ENCODE data around the gene ADI1. TPM values are rescaled to one million over a fixed set of nuclear protein-coding genes. Genes with fewer than 3 reads are reported as not detected.

The ADI1 gene
- total and polyA plus RNA-seq, 2 experiments from 2014 or later = 77.7 to 140 TPM

- no peak for DNase-seq
- no peaks in the 10 kb centered on the region for H3K9me3 ChIP-seq (ENCODE audit: low read depth)
- WGBS, 2 experiments (ENCODE audit: low coverage in 1 of 2, low lambda C conversion rate in 2 of 2, missing lambda C conversion rate in 2 of 2) = 89 to 90% methylated on average over 17 of the region's 17 CpGs
- H3K4me1 ChIP-seq (ENCODE audit: insufficient read depth) = no peaks in the 10 kb centered on the region
- H3K79me2 ChIP-seq (ENCODE audit: insufficient read depth) = no peaks in the 10 kb centered on the region
- in situ Hi-C loops (cut with MboI) = no loop called here
- no peaks in the 10 kb centered on the region; the same call in 1 of the 2 replicates for H3K36me3 ChIP-seq (ENCODE audit: low read depth)
- H3K4me3 ChIP-seq = no peak overlapping the region
- no peak overlapping the region for H3K9ac ChIP-seq
- no peak overlapping the region for H3K27ac ChIP-seq
- 0 out of 2 replicates have a peak, but pooled peaks cover 3% of the 10 kb centered on the region for H3F3A ChIP-seq (ENCODE audit: insufficient read depth)
- no peaks in the 10 kb centered on the region for H4K20me1 ChIP-seq (ENCODE audit: insufficient read depth)
- no peak overlapping the region for H3K4me2 ChIP-seq (ENCODE audit: unreplicated experiment)
- H3K9me2 ChIP-seq (ENCODE audit: insufficient read depth) = no peaks in the 10 kb centered on the region
- no peak overlapping the region for H2AFZ ChIP-seq
- no peak for TF ChIP-seq EZH2phosphoT487 (IDR thresholded peaks at IDR 0.05; ENCODE audit: insufficient read depth, low read depth)
- no peak for TF ChIP-seq EZH2 (IDR thresholded peaks at IDR 0.05; ENCODE audit: insufficient read depth, poor library complexity, severe bottlenecking)
- no peaks in the 10 kb centered on the region for H3K27me3 ChIP-seq (replicated peaks; ENCODE audit: insufficient read depth)
These were observed 27.4 kb downstream of the ADI1 start for GRCh38 chr2:3491716-3492474.

GRCh38 chr2:3491306-3491705 is 28.0 kb downstream of the ADI1 start:
- Histone ChIP-seq H3K36me3 (ENCODE audit: low read depth) (no peaks in the 10 kb centered on the region; the same call in 1 of the 2 replicates), H3K4me3 (no peak overlapping the region), H3K9ac (no peak overlapping the region), H2AFZ (no peak overlapping the region), H4K20me1 (ENCODE audit: insufficient read depth) (no peaks in the 10 kb centered on the region), H3K79me2 (ENCODE audit: insufficient read depth) (no peaks in the 10 kb centered on the region), H3K9me2 (ENCODE audit: insufficient read depth) (no peaks in the 10 kb centered on the region), H3F3A (ENCODE audit: insufficient read depth) (0 out of 2 replicates have a peak, but pooled peaks cover 3% of the 10 kb centered on the region), H3K27ac (no peak overlapping the region), H3K9me3 (ENCODE audit: low read depth) (no peaks in the 10 kb centered on the region), H3K4me1 (ENCODE audit: insufficient read depth) (no peaks in the 10 kb centered on the region), H3K27me3 (replicated peaks; ENCODE audit: insufficient read depth) (no peaks in the 10 kb centered on the region), H3K4me2 (ENCODE audit: unreplicated experiment) (no peak overlapping the region)
- no peak for DNase-seq
- WGBS, 2 experiments (ENCODE audit: low coverage in 1 of 2, low lambda C conversion rate in 2 of 2, missing lambda C conversion rate in 2 of 2) = 39 to 43% methylated on average over 6 of the region's 6 CpGs
- TF ChIP-seq EZH2 (IDR thresholded peaks at IDR 0.05; ENCODE audit: insufficient read depth, poor library complexity, severe bottlenecking) = no peak
- no peak for TF ChIP-seq EZH2phosphoT487 (IDR thresholded peaks at IDR 0.05; ENCODE audit: insufficient read depth, low read depth)
- in situ Hi-C loops (cut with MboI) = no loop called here

DNA sequence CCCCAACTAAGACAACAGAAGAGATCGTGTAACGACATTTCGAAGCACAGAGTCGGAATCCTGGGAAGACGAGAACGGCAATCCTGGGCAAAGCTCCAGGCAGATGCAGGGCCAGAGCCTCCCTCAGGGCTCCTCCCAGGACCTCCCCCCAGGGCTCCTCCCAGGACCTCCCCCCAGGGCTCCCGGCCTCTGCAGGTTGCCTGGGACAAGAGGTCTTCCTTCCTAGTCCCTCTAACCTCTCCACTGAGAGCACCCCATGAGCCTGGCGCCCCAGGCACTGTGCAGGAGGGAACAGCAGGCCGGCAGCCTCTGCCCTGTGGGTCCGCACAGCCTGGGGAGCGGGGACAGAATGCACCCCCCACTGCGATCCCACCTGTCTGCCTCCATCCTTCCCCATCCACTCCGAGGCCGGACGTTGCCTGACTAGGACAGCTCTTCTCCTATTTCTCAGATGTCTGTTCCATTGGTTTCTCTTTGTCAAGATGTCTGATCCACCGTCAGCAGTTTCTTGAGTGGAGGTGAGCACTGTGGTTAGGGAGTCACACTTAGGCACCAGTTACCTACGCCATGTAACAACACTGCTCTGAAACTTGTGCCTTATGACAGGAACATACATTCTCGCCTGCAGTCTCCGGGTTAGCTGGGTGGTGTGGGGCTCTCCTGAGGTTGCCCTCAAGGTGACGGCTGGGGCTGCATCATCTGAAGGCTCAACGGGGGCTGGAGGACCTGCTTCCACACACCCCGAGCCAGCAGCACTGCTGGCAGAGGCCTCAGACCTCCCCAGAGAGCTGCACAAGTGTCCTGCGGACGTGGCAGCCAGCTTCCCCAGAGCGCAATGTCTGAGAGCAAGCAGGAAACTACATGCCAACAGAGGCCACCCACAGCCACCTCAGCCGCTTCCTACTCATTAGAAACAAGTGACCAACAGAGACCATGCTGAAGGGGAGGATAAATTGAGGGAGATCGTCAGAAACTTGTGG is 28.9 kb downstream of the ADI1 start:
- no peaks in the 10 kb centered on the region for H4K20me1 ChIP-seq (ENCODE audit: insufficient read depth)
- no peak overlapping the region for H3K27ac ChIP-seq
- no peaks in the 10 kb centered on the region for H3K27me3 ChIP-seq (replicated peaks; ENCODE audit: insufficient read depth)
- H2AFZ ChIP-seq = no peak overlapping the region
- no peaks in the 10 kb centered on the region for H3K9me3 ChIP-seq (ENCODE audit: low read depth)
- no peaks in the 10 kb centered on the region for H3K79me2 ChIP-seq (ENCODE audit: insufficient read depth)
- TF ChIP-seq EZH2 (IDR thresholded peaks at IDR 0.05; ENCODE audit: insufficient read depth, poor library complexity, severe bottlenecking) (no peak), EZH2phosphoT487 (IDR thresholded peaks at IDR 0.05; ENCODE audit: insufficient read depth, low read depth) (no peak)
- H3K9ac ChIP-seq = no peak overlapping the region
- in situ Hi-C loops (cut with MboI) = no loop called here
- H3K4me1 ChIP-seq (ENCODE audit: insufficient read depth) = no peaks in the 10 kb centered on the region
- WGBS, 2 experiments (ENCODE audit: low coverage in 1 of 2, low lambda C conversion rate in 2 of 2, missing lambda C conversion rate in 2 of 2) = 65% methylated on average over 26 to 27 of the region's 27 CpGs
- H3K36me3 ChIP-seq (ENCODE audit: low read depth) = no peaks in the 10 kb centered on the region; the same call in 1 of the 2 replicates
- no peak for DNase-seq
- H3K4me2 ChIP-seq (ENCODE audit: unreplicated experiment) = no peak overlapping the region
- H3K4me3 ChIP-seq = no peak overlapping the region
- no peaks in the 10 kb centered on the region for H3K9me2 ChIP-seq (ENCODE audit: insufficient read depth)
- H3F3A ChIP-seq (ENCODE audit: insufficient read depth) = 0 out of 2 replicates have a peak, but pooled peaks cover 3% of the 10 kb centered on the region

GRCh38 chr2:3489764-3490115 is 29.6 kb downstream of the ADI1 start:
- H3K9ac ChIP-seq = no peak overlapping the region
- WGBS, 2 experiments (ENCODE audit: low coverage in 1 of 2, low lambda C conversion rate in 2 of 2, missing lambda C conversion rate in 2 of 2) = 80 to 82% methylated on average over 15 to 16 of the region's 16 CpGs
- no peaks in the 10 kb centered on the region for H4K20me1 ChIP-seq (ENCODE audit: insufficient read depth)
- H3K9me2 ChIP-seq (ENCODE audit: insufficient read depth) = no peaks in the 10 kb centered on the region
- in situ Hi-C loops (cut with MboI) = no loop called here
- no peaks in the 10 kb centered on the region for H3K36me3 ChIP-seq (ENCODE audit: low read depth)
- 0 out of 2 replicates have a peak, but pooled peaks cover 3% of the 10 kb centered on the region for H3F3A ChIP-seq (ENCODE audit: insufficient read depth)
- no peak overlapping the region for H3K4me3 ChIP-seq
- no peak overlapping the region for H3K27ac ChIP-seq
- DNase-seq = no peak
- H3K27me3 ChIP-seq (replicated peaks; ENCODE audit: insufficient read depth) = no peaks in the 10 kb centered on the region
- TF ChIP-seq EZH2phosphoT487 (IDR thresholded peaks at IDR 0.05; ENCODE audit: insufficient read depth, low read depth) (no peak), EZH2 (IDR thresholded peaks at IDR 0.05; ENCODE audit: insufficient read depth, poor library complexity, severe bottlenecking) (no peak)
- H3K4me2 ChIP-seq (ENCODE audit: unreplicated experiment) = no peak overlapping the region
- H2AFZ ChIP-seq = no peak overlapping the region
- H3K9me3 ChIP-seq (ENCODE audit: low read depth) = no peaks in the 10 kb centered on the region
- no peaks in the 10 kb centered on the region for H3K4me1 ChIP-seq (ENCODE audit: insufficient read depth)
- no peaks in the 10 kb centered on the region for H3K79me2 ChIP-seq (ENCODE audit: insufficient read depth)
